ENCODE data around the gene EMILIN1.

EMILIN1 gene

GRCh38 chr2:27080603-27080936 is 2.2 kb downstream of the EMILIN1 start:
- H3K4me3 Mint-ChIP-seq, result peak overlapping the region; percentile 72
- TF ChIP-seq, protein P1, sequence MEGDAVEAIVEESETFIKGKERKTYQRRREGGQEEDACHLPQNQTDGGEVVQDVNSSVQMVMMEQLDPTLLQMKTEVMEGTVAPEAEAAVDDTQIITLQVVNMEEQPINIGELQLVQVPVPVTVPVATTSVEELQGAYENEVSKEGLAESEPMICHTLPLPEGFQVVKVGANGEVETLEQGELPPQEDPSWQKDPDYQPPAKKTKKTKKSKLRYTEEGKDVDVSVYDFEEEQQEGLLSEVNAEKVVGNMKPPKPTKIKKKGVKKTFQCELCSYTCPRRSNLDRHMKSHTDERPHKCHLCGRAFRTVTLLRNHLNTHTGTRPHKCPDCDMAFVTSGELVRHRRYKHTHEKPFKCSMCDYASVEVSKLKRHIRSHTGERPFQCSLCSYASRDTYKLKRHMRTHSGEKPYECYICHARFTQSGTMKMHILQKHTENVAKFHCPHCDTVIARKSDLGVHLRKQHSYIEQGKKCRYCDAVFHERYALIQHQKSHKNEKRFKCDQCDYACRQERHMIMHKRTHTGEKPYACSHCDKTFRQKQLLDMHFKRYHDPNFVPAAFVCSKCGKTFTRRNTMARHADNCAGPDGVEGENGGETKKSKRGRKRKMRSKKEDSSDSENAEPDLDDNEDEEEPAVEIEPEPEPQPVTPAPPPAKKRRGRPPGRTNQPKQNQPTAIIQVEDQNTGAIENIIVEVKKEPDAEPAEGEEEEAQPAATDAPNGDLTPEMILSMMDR (IDR thresholded peaks at IDR 0.05), result no peak
- peaks cover 5% of the 10 kb centered on the region for H3K27me3 Mint-ChIP-seq (ENCODE audit: low read depth, poor library complexity)
- DNase-seq, result no peak
- H3K9me3 Mint-ChIP-seq, result no peaks in the 10 kb centered on the region
- no peaks in the 10 kb centered on the region for H3K36me3 Mint-ChIP-seq (ENCODE audit: low read depth)
- no peak overlapping the region for H3K27ac Mint-ChIP-seq
- peaks cover 72% of the 10 kb centered on the region for H3K4me1 Mint-ChIP-seq

GRCh38 chr2:27081984-27082772 is 3.8 kb downstream of the EMILIN1 start:
- TF ChIP-seq, protein P1 (IDR thresholded peaks at IDR 0.05), result no peak
- Mint-ChIP-seq H3K27me3 (ENCODE audit: low read depth, poor library complexity) (peaks cover 12% of the 10 kb centered on the region), H3K9me3 (no peaks in the 10 kb centered on the region), H3K4me3 (no peak overlapping the region), H3K27ac (no peak overlapping the region), H3K36me3 (ENCODE audit: low read depth) (no peaks in the 10 kb centered on the region), H3K4me1 (peaks cover 61% of the 10 kb centered on the region)
- DNase-seq, result no peak

- peaks cover 61% of the 10 kb centered on the region for H3K4me1 Mint-ChIP-seq
These were observed 4.5 kb downstream of the EMILIN1 start for GRCh38 chr2:27082773-27083409.

GRCh38 chr2:27083410-27084296 is 5.2 kb downstream of the EMILIN1 start:
- peaks cover 27% of the 10 kb centered on the region for H3K27me3 Mint-ChIP-seq (ENCODE audit: low read depth, poor library complexity)
- no peak for DNase-seq
- no peak overlapping the region for H3K4me3 Mint-ChIP-seq
- H3K4me1 Mint-ChIP-seq, result peaks cover 53% of the 10 kb centered on the region
- TF ChIP-seq, protein P1 (IDR thresholded peaks at IDR 0.05), result no peak
- H3K27ac Mint-ChIP-seq, result no peak overlapping the region
- H3K9me3 Mint-ChIP-seq, result no peaks in the 10 kb centered on the region
- H3K36me3 Mint-ChIP-seq (ENCODE audit: low read depth), result no peaks in the 10 kb centered on the region

More at GRCh38 chr2:27082773-27083409, 4.5 kb downstream of the EMILIN1 start:
- H3K27ac Mint-ChIP-seq, result no peak overlapping the region
- no peaks in the 10 kb centered on the region for H3K36me3 Mint-ChIP-seq (ENCODE audit: low read depth)
- H3K4me3 Mint-ChIP-seq, result no peak overlapping the region
- H3K9me3 Mint-ChIP-seq, result no peaks in the 10 kb centered on the region
- H3K27me3 Mint-ChIP-seq (ENCODE audit: low read depth, poor library complexity), result peaks cover 19% of the 10 kb centered on the region
- TF ChIP-seq, protein P1 (IDR thresholded peaks at IDR 0.05), result no peak
- DNase-seq, result no peak

GRCh38 chr2:27084297-27085061 is 6.1 kb downstream of the EMILIN1 start:
- Mint-ChIP-seq H3K36me3 (ENCODE audit: low read depth) (no peaks in the 10 kb centered on the region), H3K27ac (no peak overlapping the region), H3K9me3 (no peaks in the 10 kb centered on the region), H3K4me3 (peak overlapping the region; percentile 34), H3K27me3 (ENCODE audit: low read depth, poor library complexity) (peaks cover 29% of the 10 kb centered on the region), H3K4me1 (peaks cover 48% of the 10 kb centered on the region)
- no peak for DNase-seq
- TF ChIP-seq, protein P1 (IDR thresholded peaks at IDR 0.05), result no peak

All from nephron progenitor cell (in vitro differentiated cells).